ENCODE results near the gene ALKBH5.

The ALKBH5 gene

DNA sequence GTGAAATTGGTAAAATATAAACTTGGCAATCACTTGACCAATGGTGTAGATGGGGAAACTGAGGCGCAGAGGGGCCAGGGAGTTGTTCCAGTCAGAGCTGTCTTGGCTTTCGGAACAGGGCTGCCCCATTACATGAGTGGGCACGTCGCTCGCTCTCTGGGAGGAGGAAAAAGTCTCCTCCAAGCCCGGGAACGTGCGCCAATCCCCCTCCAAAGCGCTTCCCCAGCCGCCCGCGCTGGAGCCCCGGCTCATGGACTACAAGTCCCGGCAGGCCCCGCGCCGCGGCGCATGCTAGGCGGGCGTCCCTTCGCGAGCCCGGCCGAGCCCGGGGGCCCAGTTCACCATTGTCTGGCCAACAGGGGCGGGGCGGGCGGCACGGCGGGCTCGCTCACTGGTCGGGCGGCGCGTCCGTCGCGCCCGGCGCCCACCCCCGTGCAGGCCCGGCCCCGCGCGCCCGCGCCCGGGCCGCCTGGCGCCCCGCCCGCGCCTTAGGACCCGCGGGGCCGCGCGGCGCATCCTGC is 41.6 kb downstream of the ALKBH5 start, which contains the start of gene LLGL1:
LLGL1 (plus strand) TSS at position 515 of the 521 bp plus-strand sequence. CDS start 48 bp downstream, outside the sequence.
- DNase-seq = peak; percentile 97

DNA sequence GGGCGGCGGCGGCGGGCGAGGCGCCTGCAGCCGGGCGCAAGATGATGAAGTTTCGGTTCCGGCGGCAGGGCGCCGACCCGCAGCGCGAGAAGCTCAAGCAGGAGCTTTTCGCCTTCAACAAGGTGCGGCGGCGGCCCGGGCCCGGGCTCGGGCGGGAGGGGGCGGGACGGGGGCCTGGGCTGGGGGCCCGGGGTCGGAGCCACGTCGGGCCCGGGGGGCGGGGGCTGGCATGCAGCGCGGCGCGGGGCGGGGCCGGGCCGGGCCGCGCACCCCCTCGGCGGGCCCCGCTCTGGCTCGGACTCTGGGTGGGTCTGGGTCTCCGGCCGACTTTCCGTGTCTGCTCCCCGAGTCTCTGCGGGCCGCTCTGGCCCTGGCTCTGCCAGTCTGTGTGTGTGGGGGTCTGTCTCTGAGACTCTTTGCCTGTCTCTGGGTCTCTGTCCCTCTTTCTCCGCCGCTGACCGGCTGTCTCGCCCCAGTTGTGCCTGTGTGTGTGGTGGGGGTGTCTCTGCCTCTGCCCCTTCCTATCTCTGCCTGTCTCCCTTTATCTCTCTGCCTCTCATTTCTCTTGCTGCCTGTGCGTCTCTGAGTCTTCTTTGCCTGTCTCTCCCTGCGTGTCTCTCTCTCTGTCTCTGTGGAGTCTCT is 42.1 kb downstream of the ALKBH5 start:
- DNase-seq = no peak

DNA sequence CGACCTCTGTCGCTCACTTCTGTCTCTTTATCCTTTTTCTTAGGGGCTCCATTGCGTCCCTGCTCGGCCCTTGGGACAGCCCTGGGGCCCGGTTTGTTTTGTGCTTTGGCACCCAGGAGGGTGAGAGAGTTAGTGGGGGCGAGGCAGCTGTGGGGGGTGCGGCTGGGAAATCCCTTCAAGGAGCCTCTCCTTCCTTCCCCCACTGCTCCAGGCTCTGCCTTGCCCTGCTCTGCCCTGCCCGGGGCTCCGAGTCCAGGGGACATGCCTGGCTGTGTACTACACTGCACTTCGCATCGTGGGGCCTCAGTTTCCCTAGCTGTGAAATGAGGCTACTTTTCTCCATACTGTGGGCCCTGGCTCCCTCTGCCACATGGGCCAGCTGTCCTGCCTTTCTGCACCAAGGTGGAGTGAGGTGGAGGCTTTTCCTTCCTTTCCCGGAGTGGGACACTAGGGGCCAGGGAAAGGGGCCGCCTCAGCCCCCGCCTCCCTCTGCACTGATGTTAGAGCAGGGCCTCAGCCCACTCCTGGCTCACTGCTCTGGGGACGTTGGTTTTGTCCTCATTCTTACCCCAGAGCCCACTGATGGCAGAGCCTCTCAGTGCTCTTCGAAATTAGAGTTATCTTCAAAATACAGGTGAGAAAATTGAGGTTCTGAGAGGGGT is 42.8 kb downstream of the ALKBH5 start:
- DNase-seq = no peak

DNA sequence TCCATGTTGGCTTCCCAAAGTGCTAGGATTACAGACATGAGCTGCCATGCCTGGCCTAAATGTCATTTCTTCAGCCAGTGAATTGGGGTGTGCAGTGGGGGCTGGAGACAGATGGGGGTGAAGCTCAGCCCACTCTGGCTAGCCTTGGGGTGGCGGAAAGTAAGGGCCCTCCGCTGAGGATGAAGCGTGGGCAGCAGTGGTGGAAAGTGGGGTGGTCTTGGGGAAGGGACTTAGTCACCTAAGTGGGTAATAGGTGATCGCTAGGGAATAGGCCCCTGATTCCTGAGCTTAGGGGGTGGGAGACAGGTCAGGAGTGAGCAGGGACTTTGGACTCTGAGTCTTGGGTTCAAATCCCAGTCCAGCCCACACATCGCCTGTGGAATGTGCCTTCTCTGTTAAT is 44.0 kb downstream of the ALKBH5 start:
- DNase-seq = no peak

DNA sequence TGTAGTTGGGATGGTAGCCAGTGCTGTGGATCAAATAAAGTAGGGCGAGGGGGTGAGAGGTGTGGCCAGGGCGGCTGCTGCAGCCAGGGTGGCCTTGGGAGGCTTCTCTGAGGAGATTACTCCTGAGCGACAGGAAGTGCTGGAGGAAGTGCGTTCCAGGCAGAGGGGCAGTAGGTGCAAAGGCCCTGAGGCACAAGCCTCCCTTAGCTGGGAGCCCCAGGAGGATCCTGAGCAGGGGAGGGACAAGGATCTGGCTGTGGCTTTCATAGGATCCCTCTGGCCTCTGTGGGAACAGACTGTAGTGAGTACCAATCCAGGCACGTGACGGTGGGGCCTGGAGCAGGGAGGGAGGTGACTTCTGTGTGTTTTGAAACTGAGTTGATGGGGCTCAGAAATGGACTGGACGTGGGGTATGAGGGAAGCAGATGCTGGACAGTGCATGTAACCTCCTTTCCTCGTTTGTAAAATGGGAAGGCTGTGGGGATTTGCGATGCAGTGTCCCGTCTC is 44.6 kb downstream of the ALKBH5 start:
- no peak for DNase-seq

DNA sequence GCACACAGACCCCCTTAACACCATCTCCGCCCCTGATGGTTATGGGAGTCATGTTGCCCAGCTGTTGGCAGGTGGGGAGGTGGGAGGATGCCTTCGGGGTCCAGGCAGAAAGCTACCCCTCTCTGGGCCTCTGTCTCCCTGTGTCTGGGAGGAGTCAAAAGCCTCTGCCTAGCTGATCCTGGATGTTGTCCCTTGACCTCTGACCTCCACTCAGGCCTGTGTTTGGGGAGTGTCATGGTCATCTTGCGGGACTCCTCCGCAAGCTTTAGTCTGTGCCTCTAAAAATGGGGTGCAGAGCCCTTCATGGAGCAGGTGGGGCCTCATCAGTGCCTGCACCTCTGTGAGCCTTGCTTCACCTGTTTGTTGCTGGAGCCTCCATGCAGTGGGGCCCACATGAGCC is 45.6 kb downstream of the ALKBH5 start:
- no peak for DNase-seq

DNA sequence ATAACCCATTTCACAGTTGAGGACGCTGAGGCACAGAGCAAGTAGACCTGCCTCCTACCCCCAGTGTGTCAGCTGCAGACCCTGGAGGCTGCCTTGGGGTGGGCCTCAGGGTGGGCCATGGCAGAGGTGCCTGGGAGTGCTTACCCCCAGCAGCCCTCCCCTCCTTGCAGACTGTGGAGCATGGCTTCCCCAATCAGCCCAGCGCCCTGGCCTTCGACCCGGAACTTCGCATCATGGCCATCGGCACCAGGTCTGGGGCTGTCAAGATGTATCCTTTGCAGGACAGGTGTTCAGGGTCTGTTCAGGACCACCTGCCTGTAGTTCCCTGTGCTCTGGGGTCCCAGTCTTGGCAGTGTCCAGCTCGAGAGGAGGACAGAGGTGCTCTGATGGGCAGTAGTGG is 46.1 kb downstream of the ALKBH5 start:
- DNase-seq = no peak

DNA sequence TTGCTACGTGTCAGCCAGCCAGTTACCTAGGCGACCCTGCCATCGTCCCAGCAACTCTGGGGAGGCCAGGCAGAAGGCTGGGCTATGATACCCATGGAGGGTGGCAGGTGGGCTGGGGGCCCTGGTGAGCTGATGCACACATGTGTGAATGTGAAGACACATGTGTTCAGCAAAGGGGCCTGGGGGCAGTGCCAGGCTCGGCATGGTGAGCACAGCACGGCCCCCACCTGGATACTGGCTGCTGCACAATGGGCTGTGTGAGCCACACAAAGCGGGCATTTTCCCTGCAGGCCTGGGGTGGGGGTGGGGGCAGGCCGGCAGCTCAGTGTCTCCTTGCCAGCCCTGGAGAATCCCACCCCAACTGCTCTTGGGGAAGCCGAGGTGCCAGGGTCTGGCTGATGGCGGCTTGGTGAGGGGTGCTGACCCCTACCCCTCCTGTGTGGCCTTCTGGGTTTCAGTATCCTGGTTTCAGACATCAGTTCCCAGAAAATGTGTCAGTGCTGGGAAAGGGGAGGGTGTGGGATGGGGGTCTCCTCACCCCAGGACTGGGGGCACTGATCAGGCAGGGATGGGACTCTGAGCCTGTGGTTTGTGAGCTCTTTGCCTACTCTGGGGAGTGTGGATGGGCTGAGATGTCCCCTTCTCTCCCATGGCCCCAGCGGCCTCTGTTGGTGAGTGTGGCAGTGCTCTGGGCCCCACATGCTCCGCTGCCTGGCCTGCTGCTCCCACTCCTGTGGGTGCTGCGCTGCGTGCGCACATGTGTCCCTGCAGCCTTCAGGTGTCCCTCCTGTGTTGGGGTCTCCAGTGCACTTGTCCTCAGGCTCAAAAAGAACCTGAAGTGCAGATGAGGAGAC is 46.9 kb downstream of the ALKBH5 start:
- DNase-seq = no peak

DNA sequence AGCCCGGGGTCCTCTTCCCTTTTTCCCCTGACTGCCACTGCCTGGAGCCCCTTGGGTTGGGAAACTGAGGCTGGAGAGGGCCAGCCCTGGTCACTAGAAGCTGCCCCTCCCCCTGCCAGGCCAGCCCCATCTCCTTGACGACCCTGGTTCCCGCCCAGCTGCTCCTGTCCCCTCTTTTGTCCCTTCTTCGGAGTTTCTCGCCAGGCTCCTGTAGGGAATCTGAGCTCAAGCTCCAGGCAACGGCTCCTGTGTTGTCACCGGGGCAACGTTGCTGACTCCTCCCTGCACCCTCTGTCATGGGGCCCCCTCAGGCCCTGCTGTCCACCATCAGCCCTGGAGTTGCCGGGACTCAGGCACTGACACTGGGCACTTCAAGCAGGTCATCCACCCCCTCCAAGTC is 47.5 kb downstream of the ALKBH5 start:
- no peak for DNase-seq

DNA sequence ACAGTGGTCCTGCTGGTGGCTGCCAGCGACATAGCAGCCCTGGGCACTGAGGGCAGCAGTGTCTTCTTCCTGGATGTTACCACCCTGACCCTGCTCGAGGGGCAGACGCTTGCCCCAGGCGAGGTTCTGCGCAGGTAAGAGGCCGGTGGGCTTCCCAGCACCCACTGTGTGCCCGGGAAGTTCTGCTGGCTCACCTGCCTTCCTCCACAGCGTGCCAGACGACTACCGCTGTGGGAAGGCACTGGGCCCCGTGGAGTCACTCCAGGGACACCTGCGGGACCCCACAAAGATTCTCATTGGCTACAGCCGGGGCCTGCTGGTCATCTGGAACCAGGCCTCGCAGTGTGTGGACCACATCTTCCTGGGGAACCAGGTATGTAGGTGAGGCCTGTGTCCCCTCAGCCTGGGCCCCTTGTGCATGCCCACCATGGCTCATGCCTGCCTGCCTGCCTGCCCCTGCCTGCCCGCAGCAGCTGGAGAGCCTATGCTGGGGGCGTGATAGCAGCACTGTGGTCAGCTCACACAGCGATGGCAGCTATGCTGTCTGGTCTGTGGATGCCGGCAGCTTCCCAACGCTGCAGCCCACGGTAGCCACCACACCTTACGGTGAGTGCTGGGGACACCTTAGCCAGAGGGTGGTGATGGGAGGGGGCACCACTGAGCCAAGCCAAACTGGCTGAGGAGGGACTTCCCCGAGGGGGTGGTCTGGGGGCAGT is 50.3 kb downstream of the ALKBH5 start:
- no peak for DNase-seq

DNA sequence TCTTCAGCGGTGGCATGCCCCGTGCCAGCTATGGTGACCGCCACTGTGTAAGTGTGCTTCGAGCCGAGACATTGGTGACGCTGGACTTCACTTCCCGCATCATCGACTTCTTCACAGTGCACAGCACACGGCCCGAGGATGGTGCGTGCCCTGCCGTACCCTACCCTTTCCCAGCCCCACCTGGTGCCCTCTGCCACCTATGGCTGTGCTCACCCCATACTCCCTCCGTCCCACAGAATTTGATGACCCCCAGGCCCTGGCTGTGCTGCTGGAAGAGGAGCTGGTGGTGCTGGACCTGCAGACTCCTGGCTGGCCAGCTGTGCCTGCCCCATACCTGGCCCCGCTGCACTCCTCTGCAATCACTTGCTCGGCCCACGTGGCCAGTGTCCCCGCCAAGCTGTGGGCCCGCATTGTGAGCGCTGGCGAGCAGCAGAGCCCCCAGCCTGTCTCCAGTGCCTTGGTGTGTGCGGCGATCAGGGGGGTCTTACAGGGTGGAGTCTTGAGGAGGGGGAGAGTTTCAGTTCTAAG is 51.3 kb downstream of the ALKBH5 start:
- DNase-seq = no peak

DNA sequence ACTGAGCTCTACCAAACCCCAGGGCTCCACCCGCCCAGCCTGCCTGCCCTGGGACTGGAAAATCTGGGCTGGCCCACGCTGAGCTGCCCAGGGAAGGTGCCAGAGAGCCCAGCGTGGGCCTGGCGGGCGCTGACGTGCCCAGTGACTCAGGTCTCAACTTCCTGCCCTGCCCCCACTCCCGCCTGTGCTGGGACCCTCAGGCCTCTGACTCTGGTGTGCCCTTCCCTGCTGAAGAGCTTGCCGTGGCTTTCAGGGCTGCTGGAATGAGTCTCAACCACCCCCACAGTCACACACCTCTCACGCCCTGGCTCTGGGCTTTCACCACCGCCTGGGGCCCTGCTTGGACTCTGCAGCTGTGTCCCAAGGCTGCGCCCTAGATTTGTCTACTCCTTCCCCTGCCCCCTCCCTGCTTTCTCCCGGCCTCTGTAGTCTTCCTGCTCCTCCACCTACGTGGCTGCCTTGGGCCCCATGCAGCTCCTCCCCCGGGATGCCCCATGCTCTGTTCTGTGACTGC is 52.2 kb downstream of the ALKBH5 start:
- DNase-seq = no peak

DNA sequence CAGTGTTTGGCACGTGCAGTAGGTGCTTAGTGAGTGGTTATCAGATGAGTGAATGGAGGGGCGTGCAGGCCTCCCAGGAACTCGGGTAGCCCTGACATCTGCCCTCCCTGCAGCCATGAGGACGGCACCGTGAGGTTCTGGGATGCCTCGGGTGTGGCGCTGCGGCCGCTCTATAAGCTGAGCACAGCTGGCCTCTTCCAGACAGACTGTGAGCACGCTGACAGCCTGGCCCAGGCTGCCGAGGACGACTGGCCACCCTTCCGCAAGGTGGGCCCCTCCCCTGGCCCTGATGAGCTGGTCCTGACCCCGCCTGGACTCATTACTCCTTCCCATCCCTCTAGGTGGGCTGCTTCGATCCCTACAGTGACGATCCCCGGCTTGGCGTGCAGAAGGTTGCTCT is 52.9 kb downstream of the ALKBH5 start:
- no peak for DNase-seq

DNA sequence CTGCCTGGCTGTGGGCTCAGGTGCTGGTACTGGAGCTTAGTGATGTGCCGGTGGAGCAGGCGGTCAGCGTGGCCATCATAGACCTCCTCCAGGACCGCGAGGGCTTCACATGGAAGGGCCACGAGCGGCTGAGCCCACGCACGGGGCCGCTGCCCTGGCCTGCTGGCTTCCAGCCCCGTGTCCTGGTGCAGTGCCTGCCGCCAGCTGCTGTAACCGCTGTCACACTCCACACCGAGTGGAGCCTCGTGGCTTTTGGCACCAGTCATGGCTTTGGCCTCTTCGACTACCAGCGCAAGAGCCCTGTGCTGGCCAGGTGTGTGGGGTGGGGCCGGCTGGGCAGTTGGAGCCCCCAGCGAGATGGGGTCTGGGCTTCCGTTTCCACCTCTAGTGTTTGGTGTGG is 53.8 kb downstream of the ALKBH5 start:
- DNase-seq = no peak

DNA sequence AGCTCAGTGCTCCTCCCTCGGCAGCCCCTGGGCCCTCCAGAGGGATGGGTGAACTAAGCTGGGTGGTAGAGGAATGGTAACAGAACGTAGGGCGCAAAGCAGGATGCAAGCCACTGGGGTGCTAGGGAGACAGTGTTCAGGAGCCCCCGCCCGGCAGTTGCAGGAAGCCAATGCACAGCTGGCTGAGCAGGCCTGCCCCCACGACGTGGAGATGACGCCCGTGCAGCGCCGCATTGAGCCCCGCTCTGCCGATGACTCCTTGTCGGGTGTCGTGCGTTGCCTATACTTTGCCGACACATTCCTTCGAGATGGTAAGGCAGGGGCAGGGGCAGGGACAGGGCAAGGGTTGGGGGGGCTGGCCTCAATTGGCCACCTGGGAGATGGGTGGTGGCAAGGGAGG is 54.7 kb downstream of the ALKBH5 start:
- DNase-seq = no peak

DNA sequence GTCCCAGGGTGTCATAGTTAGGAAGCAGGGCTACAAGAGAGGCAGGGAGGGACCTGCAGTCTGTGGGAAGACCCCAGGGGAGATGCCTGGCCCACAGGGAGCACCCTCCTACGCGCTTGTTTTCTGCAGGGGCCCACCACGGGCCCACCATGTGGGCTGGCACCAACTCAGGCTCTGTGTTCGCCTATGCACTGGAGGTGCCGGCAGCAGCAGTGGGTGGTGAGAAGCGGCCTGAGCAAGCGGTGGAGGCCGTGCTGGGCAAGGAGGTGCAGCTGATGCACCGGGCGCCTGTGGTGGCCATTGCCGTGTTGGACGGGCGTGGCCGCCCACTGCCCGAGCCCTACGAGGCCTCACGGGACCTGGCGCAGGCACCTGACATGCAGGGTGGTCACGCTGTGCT is 56.8 kb downstream of the ALKBH5 start:
- no peak for DNase-seq

DNA sequence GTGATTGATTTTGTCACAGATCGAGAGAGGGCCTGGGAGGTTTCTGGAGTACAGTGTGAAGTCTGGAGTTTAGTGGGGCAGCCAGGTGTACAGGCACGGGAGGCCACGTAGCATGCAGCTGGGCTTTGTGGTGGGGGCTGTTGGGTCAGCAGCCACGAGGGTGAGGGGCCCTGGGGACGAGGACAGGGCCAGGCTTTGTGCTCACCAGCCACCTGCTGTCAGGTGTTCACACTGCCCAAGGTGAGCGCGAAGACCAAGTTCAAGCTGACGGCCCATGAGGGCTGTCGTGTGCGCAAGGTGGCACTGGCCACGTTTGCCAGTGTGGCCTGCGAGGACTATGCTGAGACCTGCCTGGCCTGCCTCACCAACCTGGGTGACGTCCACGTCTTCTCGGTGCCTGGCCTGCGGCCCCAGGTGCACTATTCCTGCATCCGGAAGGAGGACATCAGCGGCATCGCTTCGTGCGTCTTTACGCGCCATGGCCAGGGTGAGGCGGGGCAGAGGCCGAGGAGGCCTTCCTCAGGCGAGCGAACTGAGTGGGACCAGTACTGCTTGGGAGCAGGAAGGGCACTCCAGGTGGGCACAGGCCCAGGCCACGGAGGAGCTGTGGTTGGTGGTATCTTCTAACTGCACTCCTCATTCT is 57.7 kb downstream of the ALKBH5 start:
- no peak for DNase-seq

DNA sequence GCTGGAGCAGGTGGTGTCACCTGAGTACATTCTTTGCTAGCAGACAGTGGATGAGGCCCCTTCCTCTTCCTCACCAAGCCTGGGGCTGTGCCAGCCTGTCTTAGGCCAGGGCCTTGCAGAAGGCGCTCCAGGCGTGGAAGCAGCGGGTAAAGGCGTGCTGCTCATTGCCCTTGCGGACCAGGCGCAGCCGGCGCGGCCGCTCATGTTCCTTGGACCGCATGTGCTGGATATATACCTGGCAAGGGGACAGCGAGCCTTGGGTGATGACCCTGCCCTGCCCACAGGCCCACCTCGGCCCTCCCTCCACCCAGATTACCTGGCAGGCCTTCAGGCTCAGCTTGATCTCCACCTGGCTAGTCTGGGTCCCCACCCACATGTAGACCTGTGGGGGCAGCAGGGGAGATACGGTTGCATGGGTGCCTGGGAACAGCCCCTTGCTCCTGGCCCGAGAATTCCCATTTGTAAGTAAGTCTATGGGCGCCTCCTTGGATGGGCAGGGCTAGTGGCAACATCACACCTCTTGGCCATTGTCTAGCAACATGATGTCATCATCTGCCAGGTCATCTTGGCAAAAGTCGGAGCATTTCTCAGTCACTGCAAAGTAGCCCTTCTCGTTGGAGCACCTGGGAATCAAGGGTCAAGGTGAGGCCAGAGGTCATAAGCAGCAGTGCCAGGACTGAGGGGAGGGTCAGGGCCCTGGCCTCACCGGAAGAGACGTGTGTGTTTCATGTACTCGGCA is 61.6 kb downstream of the ALKBH5 start:
- DNase-seq = no peak

DNA sequence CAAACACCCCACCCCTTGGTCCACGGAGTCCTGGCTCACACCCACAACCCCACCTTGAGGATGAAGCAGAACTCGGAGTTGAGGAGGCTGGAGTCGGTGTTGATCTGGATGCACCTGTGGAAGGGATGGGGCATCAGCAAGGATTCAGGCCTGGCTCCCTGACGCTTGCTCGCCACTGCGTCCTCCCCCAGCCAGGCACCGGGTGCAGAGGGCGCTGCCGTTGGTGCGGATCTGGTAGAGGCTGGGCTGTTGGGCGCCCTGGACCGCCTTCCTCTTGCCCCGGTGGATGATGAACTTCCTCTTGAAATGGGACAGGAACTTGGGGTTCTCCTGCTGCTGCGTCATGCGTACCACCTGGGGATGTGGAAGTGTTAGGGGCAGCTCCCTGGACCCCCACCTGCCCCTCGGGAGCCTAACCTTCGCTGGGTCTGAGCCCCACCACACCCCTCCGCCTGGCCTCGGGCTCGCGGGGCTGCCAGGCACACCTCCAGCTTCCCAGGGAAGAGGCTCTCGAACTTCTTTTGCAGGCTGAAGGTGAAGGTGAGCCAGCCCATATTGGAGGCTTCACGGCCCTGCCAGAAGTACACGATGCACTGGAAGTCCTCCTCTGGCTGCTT is 62.6 kb downstream of the ALKBH5 start:
- no peak for DNase-seq

DNA sequence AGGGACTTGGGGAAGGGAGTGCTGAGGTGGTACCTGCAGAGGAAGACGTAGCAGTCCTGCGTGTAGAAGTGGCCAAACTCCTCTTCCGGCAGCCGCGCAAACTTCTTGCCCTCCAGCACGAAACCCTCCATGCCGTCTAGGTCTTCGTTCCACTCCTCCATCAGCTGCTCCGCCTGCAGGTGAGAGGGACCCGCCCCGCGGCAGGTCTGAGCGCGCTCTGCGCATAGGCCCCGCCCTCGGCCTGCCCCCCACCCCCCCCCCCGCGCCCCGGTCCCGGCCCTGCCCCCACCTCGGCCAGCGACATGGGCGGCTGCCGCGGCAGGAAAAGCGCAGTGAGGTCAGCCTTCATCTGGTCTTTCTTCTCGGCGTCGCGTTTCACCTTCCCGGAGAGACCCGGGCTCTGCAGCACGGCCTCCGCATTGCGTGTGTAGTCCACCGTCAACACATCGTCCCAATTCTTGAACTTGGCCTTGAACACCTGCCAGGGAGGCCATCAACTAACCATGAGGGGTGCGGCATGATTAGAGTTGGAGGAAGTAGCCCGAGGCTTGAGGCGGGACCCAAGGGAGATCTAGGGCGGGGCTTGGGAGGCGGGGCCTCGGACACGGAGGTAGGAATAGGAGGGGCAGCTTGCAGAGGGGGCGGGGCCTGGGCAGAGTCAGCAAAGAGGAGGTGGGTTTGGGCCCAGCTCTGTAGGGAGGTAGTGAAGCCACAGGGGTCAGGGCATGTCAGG is 63.4 kb downstream of the ALKBH5 start:
- DNase-seq = no peak
